Common myeloid progenitor, CD34-positive (primary cell): ENCODE measurements around the gene TMEM94.

Experiments
- CTCF ChIA-PET: fragments of 350-600 bp; sonication (Branson Sonifier 250); formaldehyde crosslinking; loops from one replicate; lab custom pipeline; 2021; ENCODE audit warnings: antibody characterized with exemption; lab: Charles Lee
- POLR2A ChIA-PET: fragments of 350-600 bp; sonication (Branson Sonifier 250); formaldehyde crosslinking; loops from one replicate; lab custom pipeline; 2021; ENCODE audit warnings: antibody characterized with exemption; lab: Charles Lee
- DNase-seq, 3 donors: peaks; one replicate each; pipeline versions ENCODE4 v3.0.0 to v3.0.0-alpha.2; 2013
- H3K27ac ChIP-seq, 2 experiments: 1 replicate in 1 of 2; 2 replicates in 1 of 2; pipeline ENCODE4 v1.7.0; 2013; ENCODE audit warnings: inconsistent platforms in 2 of 2, low read length in 2 of 2, mild to moderate bottlenecking in 2 of 2, low read depth in 1 of 2, moderate library complexity in 1 of 2; ENCODE audit not compliant: severe bottlenecking in 2 of 2, insufficient read depth in 1 of 2, poor library complexity in 1 of 2
- H3K27me3 ChIP-seq, 5 experiments: replicated peaks in 2 of 5; 1 replicate in 3 of 5; 2 replicates in 2 of 5; pipeline versions ENCODE4 v1.6.1 to v1.7.0; 2013; ENCODE audit warnings: low read length in 4 of 5, mild to moderate bottlenecking in 2 of 5, moderate library complexity in 2 of 5, inconsistent platforms in 1 of 5; ENCODE audit not compliant: insufficient read depth in 5 of 5, control insufficient read depth in 4 of 5
- H3K36me3 ChIP-seq, 4 experiments: 1 replicate in 2 of 4; 2 replicates in 2 of 4; pipeline versions ENCODE4 v1.6.1 to v1.7.0; 2013; ENCODE audit warnings: low read length in 3 of 4, control low read depth in 1 of 4, mild to moderate bottlenecking in 1 of 4; ENCODE audit not compliant: control insufficient read depth in 4 of 4, insufficient read depth in 4 of 4
- H3K4me1 ChIP-seq, 4 experiments: 1 replicate in 3 of 4; 2 replicates in 1 of 4; pipeline versions ENCODE4 v1.6.1 to v1.7.1; 2013; ENCODE audit warnings: low read length in 3 of 4, mild to moderate bottlenecking in 3 of 4, control low read depth in 1 of 4, inconsistent platforms in 1 of 4, moderate library complexity in 1 of 4; ENCODE audit not compliant: control insufficient read depth in 4 of 4, insufficient read depth in 4 of 4; ENCODE audit errors: control extremely low read depth in 1 of 4
- H3K4me3 ChIP-seq, 7 experiments: 1 replicate in 4 of 7; 2 replicates in 3 of 7; pipeline versions ENCODE4 v1.5.1 to v1.7.0; 2013; ENCODE audit warnings: mild to moderate bottlenecking in 7 of 7, low read length in 6 of 7, moderate library complexity in 6 of 7, inconsistent platforms in 2 of 7, low read depth in 2 of 7, control low read depth in 1 of 7; ENCODE audit not compliant: insufficient read depth in 4 of 7, control insufficient read depth in 1 of 7; ENCODE audit errors: extremely low read depth in 1 of 7
- H3K9me3 ChIP-seq, 5 experiments: 1 replicate in 4 of 5; 2 replicates in 1 of 5; pipeline versions ENCODE4 v1.6.1 to v1.7.1; 2013; ENCODE audit warnings: low read length in 4 of 5, mild to moderate bottlenecking in 2 of 5, inconsistent platforms in 1 of 5, low read depth in 1 of 5, moderate library complexity in 1 of 5; ENCODE audit not compliant: control insufficient read depth in 4 of 5, insufficient read depth in 2 of 5; ENCODE audit errors: control extremely low read depth in 1 of 5
- WGBS: methylation state at CpG from one replicate; pipeline ENCODE4 v1.1.5; 2013; ENCODE audit not compliant: insufficient coverage; 5-methylcytosine and 5-hydroxymethylcytosine counted together

The TMEM94 gene

GRCh38 chr17:75531721-75532072 is 75.3 kb downstream of the TMEM94 start:
- H3K27me3 ChIP-seq, result peaks cover 0 to 5% (median 0%) of the 10 kb centered on the region in 5 experiments
- H3K9me3 ChIP-seq, result no peaks in the 10 kb centered on the region
- H3K4me1 ChIP-seq, result peaks cover 0 to 19% (median 15%) of the 10 kb centered on the region in 4 experiments
- 96% methylated on average over 5 of the region's 7 CpGs for WGBS
- ChIA-PET CTCF (interaction anchor here (1.2 kb wide), 1 partner anchor 13 kb away, joined by 3 read pairs; no protein-coding TSS in a partner anchor), POLR2A (no interaction called here)
- H3K4me3 ChIP-seq, result no peak overlapping the region
- no peak overlapping the region for H3K27ac ChIP-seq
- DNase-seq, result no peak
- H3K36me3 ChIP-seq, result no peaks in the 10 kb centered on the region

GRCh38 chr17:75535119-75535537 is 78.7 kb downstream of the TMEM94 start:
- ChIA-PET POLR2A (interaction anchor here (0.6 kb wide), 1 partner anchor 131 kb away, joined by 6 read pairs; no protein-coding TSS in a partner anchor), CTCF (interaction anchor here (0.7 to 1.9 kb wide), 5 partner anchors 9 to 46 kb away, joined by 3 to 6 read pairs (median 4); partner anchors contain the start of gene TSEN54)
- peaks cover 0 to 18% (median 14%) of the 10 kb centered on the region in 4 experiments for H3K4me1 ChIP-seq
- H3K36me3 ChIP-seq, result no peaks in the 10 kb centered on the region
- peak; percentile 31 to 79 (median 66) for DNase-seq
- H3K27ac ChIP-seq, result peak overlapping the region in 1 of 2 experiments; percentile 54
- H3K27me3 ChIP-seq, result no peaks in the 10 kb centered on the region
- H3K9me3 ChIP-seq, result no peaks in the 10 kb centered on the region
- WGBS, result 28% methylated on average over 15 of the region's 15 CpGs
- H3K4me3 ChIP-seq, result peak overlapping the region in 3 of 7 experiments; percentile 2 to 42 (median 36)

- DNase-seq, result no peak
- 97% methylated on average over 8 of the region's 8 CpGs for WGBS
- ChIA-PET POLR2A (no interaction called here), CTCF (interaction anchor here (0.7 to 1.9 kb wide), 2 partner anchors 19 to 27 kb away, joined by 3 to 6 read pairs; partner anchors contain the start of gene TSEN54)
- Histone ChIP-seq H3K4me3 (no peak overlapping the region), H3K27me3 (no peaks in the 10 kb centered on the region), H3K27ac (peak overlapping the region in 1 of 2 experiments; percentile 54), H3K4me1 (peaks cover 0 to 18% (median 14%) of the 10 kb centered on the region in 4 experiments), H3K9me3 (no peaks in the 10 kb centered on the region), H3K36me3 (no peaks in the 10 kb centered on the region)
Measured at GRCh38 chr17:75535871-75536270, 79.4 kb downstream of the TMEM94 start.

GRCh38 chr17:75536366-75536765 is 79.9 kb downstream of the TMEM94 start:
- ChIA-PET CTCF (no interaction called here), POLR2A (no interaction called here)
- WGBS, result 98% methylated on average over 6 of the region's 10 CpGs
- peaks cover 0 to 18% (median 14%) of the 10 kb centered on the region in 4 experiments for H3K4me1 ChIP-seq
- H3K36me3 ChIP-seq, result no peaks in the 10 kb centered on the region
- no peak overlapping the region for H3K27ac ChIP-seq
- DNase-seq, result no peak
- H3K9me3 ChIP-seq, result no peaks in the 10 kb centered on the region
- no peak overlapping the region for H3K4me3 ChIP-seq
- no peaks in the 10 kb centered on the region for H3K27me3 ChIP-seq

- no peak overlapping the region for H3K27ac ChIP-seq
- H3K4me1 ChIP-seq, result peaks cover 0 to 11% (median 7%) of the 10 kb centered on the region in 4 experiments
- no peak overlapping the region for H3K4me3 ChIP-seq
- 98% methylated on average over 11 of the region's 13 CpGs for WGBS
- no peak for DNase-seq
- ChIA-PET CTCF (no interaction called here), POLR2A (no interaction called here)
- no peaks in the 10 kb centered on the region for H3K27me3 ChIP-seq
- H3K36me3 ChIP-seq, result no peaks in the 10 kb centered on the region
- no peaks in the 10 kb centered on the region for H3K9me3 ChIP-seq
Measured at GRCh38 chr17:75539967-75540729, 83.7 kb downstream of the TMEM94 start.

GRCh38 chr17:75540923-75541503 is 84.6 kb downstream of the TMEM94 start:
- DNase-seq, result no peak

GRCh38 chr17:75542229-75542628 is 85.8 kb downstream of the TMEM94 start:
- Histone ChIP-seq H3K27ac (no peak overlapping the region), H3K4me1 (no peaks in the 10 kb centered on the region), H3K36me3 (no peaks in the 10 kb centered on the region), H3K27me3 (no peaks in the 10 kb centered on the region), H3K9me3 (no peaks in the 10 kb centered on the region), H3K4me3 (no peak overlapping the region)
- 97% methylated on average over 6 of the region's 8 CpGs for WGBS
- POLR2A ChIA-PET, result no interaction called here
- no peak for DNase-seq
- CTCF ChIA-PET, result interaction anchor here (1.1 to 1.7 kb wide), 2 partner anchors 9 to 84 kb away, joined by 3 to 5 read pairs; no protein-coding TSS in a partner anchor

More at GRCh38 chr17:75540923-75541503, 84.6 kb downstream of the TMEM94 start:
- Histone ChIP-seq H3K9me3 (no peaks in the 10 kb centered on the region), H3K27ac (no peak overlapping the region), H3K4me3 (no peak overlapping the region), H3K27me3 (no peaks in the 10 kb centered on the region), H3K4me1 (peaks cover 0 to 2% (median under 1%) of the 10 kb centered on the region in 4 experiments), H3K36me3 (no peaks in the 10 kb centered on the region)
- WGBS, result 90% methylated on average over 3 of the region's 4 CpGs
- ChIA-PET CTCF (no interaction called here), POLR2A (no interaction called here)
